HG03097 (cell line): ENCODE measurements around the gene UBC.
"Not testable (repeated sequence)": the region's sequence is repeated elsewhere in the genome, so short reads cannot be mapped to it uniquely, and the experiment has no call there.

Source experiments
- ATAC-seq: cut with Tn5 transposase; IDR thresholded peaks from one replicate; pipeline ENCODE4 v1.9.1; 2021; ENCODE audit not compliant: unreplicated experiment, low FRiP score

The UBC gene

GRCh38 chr12:124916374-124917134 lies 2.1 kb upstream of the UBC start:
- ATAC-seq: no peak

GRCh38 chr12:124915239-124916236 lies 1.1 kb upstream of the UBC start:
- ATAC-seq: peak; percentile 5

GRCh38 chr12:124913474-124914391 lies 717 bp downstream of the UBC start:
- ATAC-seq: peak; percentile 15

GRCh38 chr12:124912529-124913287 lies 1.7 kb downstream of the UBC start:
- not testable (repeated sequence) for ATAC-seq

- ATAC-seq: not testable (repeated sequence)
These were observed 2.9 kb downstream of the UBC start for GRCh38 chr12:124911521-124911920.

- ATAC-seq: no peak
These were observed 3.6 kb downstream of the UBC start for GRCh38 chr12:124910561-124911478.

GRCh38 chr12:124909831-124910560 lies 4.5 kb downstream of the UBC start:
- ATAC-seq: no peak

- peak; percentile 51 for ATAC-seq
These were observed 7.7 kb downstream of the UBC start for GRCh38 chr12:124906606-124907261.

GRCh38 chr12:124904306-124905098 lies 9.9 kb downstream of the UBC start:
- ATAC-seq: no peak

- ATAC-seq: no peak
These were observed 11.5 kb downstream of the UBC start for GRCh38 chr12:124902916-124903315.

GRCh38 chr12:124901003-124901402 lies 13.4 kb downstream of the UBC start:
- no peak for ATAC-seq

GRCh38 chr12:124900345-124900795 lies 14.1 kb downstream of the UBC start:
- ATAC-seq: not testable (repeated sequence)

- ATAC-seq: no peak
These were observed 15.5 kb downstream of the UBC start for GRCh38 chr12:124898923-124899294.

GRCh38 chr12:124898200-124898922 lies 16.1 kb downstream of the UBC start:
- ATAC-seq: peak; percentile 50

- no peak for ATAC-seq
These were observed 18.0 kb downstream of the UBC start for GRCh38 chr12:124896461-124896860.
